ENCODE data around the gene LILRA5.
A peak's percentile ranks its signal among the peaks of the same experiment; 100 is the strongest.
"Not testable (repeated sequence)": the region's sequence is repeated elsewhere in the genome, so short reads cannot be mapped to it uniquely, and the experiment has no call there.

LILRA5 gene

DNA sequence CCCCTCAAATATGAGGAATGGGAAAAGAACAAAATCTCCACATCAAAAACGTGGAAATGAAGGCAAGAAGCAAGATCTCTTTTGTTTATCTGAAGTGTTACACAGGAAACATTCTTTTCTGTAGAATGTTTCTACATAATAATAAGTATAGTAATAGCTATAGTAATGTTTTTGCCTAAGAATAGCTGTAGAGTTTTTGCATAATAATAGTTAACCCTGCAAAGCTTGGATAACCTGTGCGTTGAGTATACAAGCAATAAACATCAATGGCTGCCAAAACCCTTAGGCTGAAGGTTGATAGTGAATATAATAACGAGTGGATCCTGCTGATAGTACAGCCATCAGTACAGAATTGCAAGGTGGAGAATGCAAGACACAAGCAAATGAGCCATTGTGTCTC, 11.1 kb upstream of the LILRA5 start:
- TF ChIP-seq, protein P1, sequence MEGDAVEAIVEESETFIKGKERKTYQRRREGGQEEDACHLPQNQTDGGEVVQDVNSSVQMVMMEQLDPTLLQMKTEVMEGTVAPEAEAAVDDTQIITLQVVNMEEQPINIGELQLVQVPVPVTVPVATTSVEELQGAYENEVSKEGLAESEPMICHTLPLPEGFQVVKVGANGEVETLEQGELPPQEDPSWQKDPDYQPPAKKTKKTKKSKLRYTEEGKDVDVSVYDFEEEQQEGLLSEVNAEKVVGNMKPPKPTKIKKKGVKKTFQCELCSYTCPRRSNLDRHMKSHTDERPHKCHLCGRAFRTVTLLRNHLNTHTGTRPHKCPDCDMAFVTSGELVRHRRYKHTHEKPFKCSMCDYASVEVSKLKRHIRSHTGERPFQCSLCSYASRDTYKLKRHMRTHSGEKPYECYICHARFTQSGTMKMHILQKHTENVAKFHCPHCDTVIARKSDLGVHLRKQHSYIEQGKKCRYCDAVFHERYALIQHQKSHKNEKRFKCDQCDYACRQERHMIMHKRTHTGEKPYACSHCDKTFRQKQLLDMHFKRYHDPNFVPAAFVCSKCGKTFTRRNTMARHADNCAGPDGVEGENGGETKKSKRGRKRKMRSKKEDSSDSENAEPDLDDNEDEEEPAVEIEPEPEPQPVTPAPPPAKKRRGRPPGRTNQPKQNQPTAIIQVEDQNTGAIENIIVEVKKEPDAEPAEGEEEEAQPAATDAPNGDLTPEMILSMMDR (IDR thresholded peaks at IDR 0.05; ENCODE audit: extremely low read depth, insufficient read depth, missing control alignments): no peak
- in situ Hi-C loops (cut with MboI; ENCODE audit: low pct_unique_long_range_greater_than_20kb, low sequenced_read_pairs, unreplicated experiment): no loop called here
- no peak for DNase-seq (ENCODE audit: low spot score)

DNA sequence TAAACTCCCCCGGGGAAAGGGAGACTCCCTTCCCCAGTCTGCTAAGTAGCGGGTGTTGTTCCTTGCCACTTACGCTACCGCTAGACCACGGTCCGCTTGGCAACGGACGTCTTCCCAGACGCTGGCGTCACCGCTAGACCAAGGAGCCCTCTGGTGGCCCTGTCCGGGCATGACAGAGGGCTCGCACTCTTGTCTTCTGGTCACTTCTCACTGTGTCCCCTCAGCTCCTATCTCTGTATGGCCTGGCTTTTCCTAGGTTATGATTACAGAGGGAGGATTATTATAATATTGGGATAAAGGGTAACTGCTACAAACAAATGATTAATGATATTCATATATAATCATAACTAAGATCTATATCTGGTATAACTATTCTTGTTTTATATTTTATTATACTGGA, 10.0 kb upstream of the LILRA5 start:
- DNase-seq (ENCODE audit: low spot score); in situ Hi-C loops (cut with MboI; ENCODE audit: low pct_unique_long_range_greater_than_20kb, low sequenced_read_pairs, unreplicated experiment): not testable (repeated sequence)

DNA sequence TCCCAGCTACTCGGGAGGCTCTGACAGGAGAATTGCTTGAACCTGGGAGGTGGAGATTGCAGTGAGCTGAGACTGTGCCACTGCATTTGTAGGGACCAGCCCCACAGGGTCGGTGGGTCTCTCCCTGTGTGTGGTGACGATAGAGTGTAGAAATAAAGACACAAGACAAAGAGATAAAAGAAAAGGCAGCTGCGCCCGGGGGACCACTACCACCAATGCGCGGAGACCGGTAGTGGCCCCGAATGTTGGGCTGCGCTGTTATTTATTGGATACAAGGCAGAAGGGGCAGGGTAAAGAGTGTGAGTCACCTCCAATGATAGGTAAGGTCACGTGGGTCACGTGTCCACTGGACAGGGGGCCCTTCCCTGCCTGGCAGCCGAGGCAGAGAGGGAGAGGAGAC, 9.3 kb upstream of the LILRA5 start:
- DNase-seq (ENCODE audit: low spot score); in situ Hi-C loops (cut with MboI; ENCODE audit: low pct_unique_long_range_greater_than_20kb, low sequenced_read_pairs, unreplicated experiment): not testable (repeated sequence)

DNA sequence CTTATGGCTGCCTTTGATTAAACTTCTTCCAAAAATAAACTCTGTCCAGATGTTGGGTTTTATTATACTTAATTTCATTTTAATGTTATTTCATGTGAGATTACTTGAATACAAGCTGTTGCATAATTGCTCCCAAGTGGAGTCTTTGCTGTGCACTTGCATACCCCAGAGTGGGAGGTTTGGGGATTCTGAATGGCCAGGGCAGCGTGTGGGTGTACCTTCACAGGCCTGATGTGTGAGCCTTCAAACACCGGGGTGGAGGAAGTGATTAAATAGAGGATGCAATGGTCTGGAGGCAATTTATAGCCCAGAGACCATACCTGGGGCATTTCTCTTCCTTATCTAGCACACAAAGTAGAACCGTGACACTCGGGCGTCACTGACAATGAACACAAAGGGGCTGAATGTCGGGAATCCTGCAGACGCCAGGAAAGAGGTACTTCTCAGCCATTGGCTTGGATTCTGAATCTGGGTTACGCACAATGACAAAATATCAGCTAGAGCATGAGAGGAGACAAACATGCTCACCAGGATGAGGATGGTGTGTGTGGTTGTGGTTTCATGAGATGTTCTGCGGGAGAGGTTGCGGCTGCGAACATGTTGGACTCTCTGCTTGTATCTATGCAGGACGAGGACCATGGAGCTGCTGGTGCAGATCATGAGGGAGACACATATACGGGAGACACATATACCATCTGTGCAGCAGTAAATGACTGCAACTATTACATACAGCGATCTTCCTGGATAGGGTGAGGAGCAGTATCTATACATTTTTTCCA, 7.1 kb upstream of the LILRA5 start:
- TF ChIP-seq, protein P1 (IDR thresholded peaks at IDR 0.05; ENCODE audit: extremely low read depth, insufficient read depth, missing control alignments): no peak
- no peak for DNase-seq (ENCODE audit: low spot score)
- in situ Hi-C loops (cut with MboI; ENCODE audit: low pct_unique_long_range_greater_than_20kb, low sequenced_read_pairs, unreplicated experiment): no loop called here

DNA sequence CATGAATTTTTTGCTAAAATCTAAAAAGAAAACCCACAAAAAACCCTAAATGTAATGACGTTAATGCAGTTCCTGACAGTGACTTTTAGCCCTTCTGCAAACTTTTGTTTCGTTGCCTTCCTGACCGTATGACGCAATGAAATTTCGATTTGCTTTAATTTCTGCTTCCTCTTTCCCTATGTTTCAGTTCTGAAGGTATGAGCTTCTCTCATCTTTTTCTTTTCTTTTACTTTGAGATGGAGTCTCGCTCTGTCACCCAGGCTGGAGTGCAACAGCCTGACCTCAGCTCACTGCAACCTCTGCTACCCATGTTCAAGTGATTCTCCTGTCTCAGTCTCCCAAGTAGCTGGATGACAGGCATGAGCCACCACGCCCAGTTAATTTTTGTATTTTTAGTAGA, 6.1 kb upstream of the LILRA5 start:
- in situ Hi-C loops (cut with MboI; ENCODE audit: low pct_unique_long_range_greater_than_20kb, low sequenced_read_pairs, unreplicated experiment): no loop called here
- TF ChIP-seq, protein P1 (IDR thresholded peaks at IDR 0.05; ENCODE audit: extremely low read depth, insufficient read depth, missing control alignments): no peak
- peak; percentile 56 for DNase-seq (ENCODE audit: low spot score)

DNA sequence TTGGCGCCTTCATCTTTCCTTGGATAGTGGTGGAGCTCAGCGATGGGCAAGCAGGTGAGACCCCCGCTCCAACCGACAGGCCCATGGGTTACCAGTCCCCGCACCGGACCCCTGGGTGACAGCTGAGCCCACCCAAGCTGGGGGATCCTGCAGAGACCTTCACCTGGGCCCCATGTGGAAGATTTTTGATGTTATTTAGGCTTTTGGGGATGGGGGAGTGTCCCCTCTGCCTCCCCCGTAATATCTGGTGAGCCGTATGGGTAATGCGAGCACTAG, 4.9 kb upstream of the LILRA5 start:
- no peak for DNase-seq (ENCODE audit: low spot score)
- in situ Hi-C loops (cut with MboI; ENCODE audit: low pct_unique_long_range_greater_than_20kb, low sequenced_read_pairs, unreplicated experiment): no loop called here
- TF ChIP-seq, protein P1 (IDR thresholded peaks at IDR 0.05; ENCODE audit: extremely low read depth, insufficient read depth, missing control alignments): no peak

DNA sequence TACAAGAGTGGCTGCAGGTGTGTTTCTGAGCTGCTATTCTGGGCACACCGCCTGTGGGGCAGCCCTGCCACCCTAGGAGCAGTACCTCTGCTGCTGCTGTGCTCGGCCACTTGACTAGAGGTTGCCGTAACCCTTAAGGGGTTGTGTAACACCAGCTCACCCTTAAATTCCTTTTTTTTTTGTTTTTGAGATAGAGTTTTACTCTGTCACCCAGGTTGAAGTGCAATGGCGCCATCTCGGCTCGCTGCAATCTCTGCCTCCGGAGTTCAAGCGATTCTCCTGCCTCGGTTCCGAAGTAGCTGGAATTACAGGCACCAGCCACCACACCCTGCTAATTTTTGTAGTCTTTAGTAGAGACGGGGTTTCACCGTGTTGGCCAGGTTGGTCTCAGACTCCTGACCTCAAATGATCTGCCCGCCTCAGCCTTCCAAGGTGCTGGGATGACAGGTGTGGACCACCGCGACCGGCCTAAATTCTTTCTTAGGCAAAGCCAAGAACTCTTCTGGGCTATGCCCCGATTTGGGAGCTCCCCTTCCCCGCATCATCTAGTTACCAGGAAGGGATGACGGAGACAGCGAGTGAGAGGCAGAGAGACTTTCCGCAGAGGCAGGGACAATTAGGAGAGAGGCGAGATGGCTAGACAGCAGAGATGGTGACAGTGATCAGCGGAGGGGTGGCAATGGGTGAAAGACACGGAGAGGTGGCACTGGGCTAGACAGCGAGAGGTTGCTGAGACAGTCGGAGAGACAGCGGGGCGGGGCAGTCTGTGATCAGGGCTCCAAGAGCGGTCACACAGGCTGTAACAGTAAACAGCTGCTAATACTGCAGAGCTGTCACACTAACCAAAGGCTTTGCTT, 4.4 kb upstream of the LILRA5 start:
- no peak for DNase-seq (ENCODE audit: low spot score)
- TF ChIP-seq, protein P1 (IDR thresholded peaks at IDR 0.05; ENCODE audit: extremely low read depth, insufficient read depth, missing control alignments): no peak
- in situ Hi-C loops (cut with MboI; ENCODE audit: low pct_unique_long_range_greater_than_20kb, low sequenced_read_pairs, unreplicated experiment): no loop called here

Data from GM13977 (cell line).